ENCODE results near the gene GPR42. TPM values are rescaled to one million over a fixed set of nuclear protein-coding genes. Genes with fewer than 3 reads are reported as not detected.

GPR42 gene
- total RNA-seq, 4 donors from 2014 or later, result 0.70 TPM; not detected in 3

- DNase-seq, result peak; percentile 21 to 70 (median 69)
- peak within 1 kb of the TSS in 2 of 4 donors; percentile 57 to 77 for H3K27ac ChIP-seq
Observed at GRCh38 chr19:35347171-35347929, 23.5 kb upstream of the GPR42 start, which contains the start of gene FFAR1. TSS of gene FFAR1 (plus strand) at chr19:35347902. CDS start at chr19:35351552, 3,650 bp downstream.

GRCh38 chr19:35347930-35348298 is 23.0 kb upstream of the GPR42 start:
- Histone ChIP-seq H3K36me3 (no peaks in the 10 kb centered on the region), H3K9me3 (no peaks in the 10 kb centered on the region), H3K4me1 (peaks cover 0 to 31% (median 9%) of the 10 kb centered on the region in 4 donors), H3K27ac (peak overlapping the region in 1 of 4 donors; percentile 77), H3K4me3 (no peak overlapping the region), H3K27me3 (no peaks in the 10 kb centered on the region)
- TF ChIP-seq CTCF (IDR thresholded peaks at IDR 0.05), result no peak
- TF ChIP-seq POLR2A (IDR thresholded peaks at IDR 0.05), result no peak
- DNase-seq, result peak in 1 of 3 donors; percentile 11

More at GRCh38 chr19:35347171-35347929, 23.5 kb upstream of the GPR42 start, which contains the start of gene FFAR1:
- Histone ChIP-seq H3K9me3 (no peaks in the 10 kb centered on the region), H3K27me3 (no peaks in the 10 kb centered on the region), H3K4me3 (no peak within 1 kb of the TSS), H3K36me3 (no peaks in the 10 kb centered on the region), H3K4me1 (peaks cover 0 to 27% (median 9%) of the 10 kb centered on the region in 4 donors)
- TF ChIP-seq CTCF (IDR thresholded peaks at IDR 0.05), result no peak

- no peaks in the 10 kb centered on the region for H3K27me3 ChIP-seq
Observed at GRCh38 chr19:35348911-35349611, 21.8 kb upstream of the GPR42 start.

GRCh38 chr19:35349614-35350521 is 21.0 kb upstream of the GPR42 start:
- no peak for TF ChIP-seq POLR2A (IDR thresholded peaks at IDR 0.05)
- no peak for TF ChIP-seq CTCF (IDR thresholded peaks at IDR 0.05)
- H3K27ac ChIP-seq, result peak overlapping the region in 1 of 4 donors; percentile 77
- H3K9me3 ChIP-seq, result no peaks in the 10 kb centered on the region
- H3K4me1 ChIP-seq, result peaks cover 0 to 29% (median 9%) of the 10 kb centered on the region in 4 donors
- DNase-seq, result peak; percentile 15 to 43 (median 34)
- H3K36me3 ChIP-seq, result no peaks in the 10 kb centered on the region
- H3K4me3 ChIP-seq, result no peak overlapping the region
- no peaks in the 10 kb centered on the region for H3K27me3 ChIP-seq

More at GRCh38 chr19:35348911-35349611, 21.8 kb upstream of the GPR42 start:
- Histone ChIP-seq H3K4me1 (peaks cover 0 to 31% (median 9%) of the 10 kb centered on the region in 4 donors), H3K9me3 (no peaks in the 10 kb centered on the region), H3K27ac (peak overlapping the region in 1 of 4 donors; percentile 77), H3K36me3 (no peaks in the 10 kb centered on the region), H3K4me3 (no peak overlapping the region)
- TF ChIP-seq CTCF (IDR thresholded peaks at IDR 0.05) (no peak), POLR2A (IDR thresholded peaks at IDR 0.05) (no peak)
- DNase-seq, result peak; percentile 30 to 50 (median 43)

GRCh38 chr19:35350591-35350990 is 20.3 kb upstream of the GPR42 start:
- TF ChIP-seq POLR2A (IDR thresholded peaks at IDR 0.05) (no peak), CTCF (IDR thresholded peaks at IDR 0.05) (no peak)
- Histone ChIP-seq H3K9me3 (no peaks in the 10 kb centered on the region), H3K4me3 (no peak overlapping the region), H3K27me3 (no peaks in the 10 kb centered on the region), H3K4me1 (peaks cover 0 to 27% (median 9%) of the 10 kb centered on the region in 4 donors), H3K27ac (no peak overlapping the region), H3K36me3 (no peaks in the 10 kb centered on the region)
- peak in 2 of 3 donors; percentile 34 to 37 for DNase-seq

Data from Peyer's patch (tissue), 4 donors.